GM18517 (cell line): Measurements from ENCODE around the gene MKKS.

Experiments used
- ATAC-seq: cut with Tn5 transposase; IDR thresholded peaks from one replicate; pipeline ENCODE4 v1.9.1; 2021; ENCODE audit warnings: mild to moderate bottlenecking, moderate library complexity; ENCODE audit not compliant: unreplicated experiment

MKKS gene

GRCh38 chr20:10433623-10434466 lies at the start of gene MKKS:
Gene MKKS, minus strand, starts transcription at chr20:10434222. Its CDS starts 20,708 bp downstream, at chr20:10413514.
- peak; percentile 55 for ATAC-seq

- no peak for ATAC-seq
These were observed 49.7 kb upstream of the MKKS start for GRCh38 chr20:10483691-10484090.

GRCh38 chr20:10481676-10482075 lies 47.7 kb upstream of the MKKS start:
- no peak for ATAC-seq

GRCh38 chr20:10478930-10479329 lies 44.9 kb upstream of the MKKS start:
- no peak for ATAC-seq

GRCh38 chr20:10478205-10478604 lies 44.2 kb upstream of the MKKS start:
- peak; percentile 72 for ATAC-seq

- peak; percentile 78 for ATAC-seq
These were observed 42.3 kb upstream of the MKKS start for GRCh38 chr20:10476319-10476724.

DNA sequence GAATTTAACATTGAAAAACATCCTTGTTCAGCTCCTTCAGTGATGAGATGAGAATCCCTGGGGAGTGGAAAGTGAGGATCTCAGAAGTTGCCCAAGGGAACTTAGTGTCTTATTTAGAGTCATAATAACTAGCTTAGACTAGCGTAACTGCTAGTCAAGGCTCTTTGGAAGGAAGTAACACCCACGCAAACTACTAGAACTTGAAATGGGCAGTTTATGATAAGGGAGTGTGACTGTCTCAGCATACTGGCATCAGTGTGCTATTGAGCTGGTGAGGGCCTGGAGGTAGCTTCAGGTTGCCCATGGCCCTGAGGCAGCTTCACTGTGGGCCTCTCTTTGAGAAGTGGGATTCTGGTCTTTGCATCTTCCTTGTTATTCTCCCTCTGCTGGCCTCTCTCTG lies 41.2 kb upstream of the MKKS start:
- ATAC-seq: peak; percentile 48

DNA sequence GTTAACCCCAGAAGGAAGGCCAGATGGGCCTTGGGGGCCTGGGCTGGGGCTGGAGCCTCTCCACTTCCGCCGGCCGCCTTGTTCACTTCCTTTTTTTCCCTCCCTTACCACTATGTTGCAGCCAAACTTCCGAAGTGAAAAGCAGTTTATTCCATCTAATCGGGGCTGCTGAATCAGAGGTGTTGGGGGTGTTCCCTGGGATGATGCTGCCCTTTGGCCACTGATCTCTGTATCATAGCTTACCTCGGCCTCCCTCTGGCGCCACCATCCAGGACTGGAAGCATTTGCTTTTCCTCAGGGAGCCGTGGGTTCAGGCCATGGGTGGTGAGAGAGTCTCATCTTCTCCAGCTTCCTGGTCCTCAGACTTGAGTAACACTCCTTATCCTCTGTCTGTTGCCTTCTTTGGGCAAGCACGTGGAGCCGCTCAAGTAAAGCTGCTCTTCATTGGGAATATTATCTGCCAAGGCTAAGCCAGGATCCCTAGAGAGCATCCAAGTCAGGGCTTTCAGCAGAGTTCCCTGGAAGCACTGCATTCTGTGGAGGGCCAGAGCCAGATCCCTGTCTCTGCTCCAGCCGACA lies 40.7 kb upstream of the MKKS start:
- ATAC-seq: no peak

DNA sequence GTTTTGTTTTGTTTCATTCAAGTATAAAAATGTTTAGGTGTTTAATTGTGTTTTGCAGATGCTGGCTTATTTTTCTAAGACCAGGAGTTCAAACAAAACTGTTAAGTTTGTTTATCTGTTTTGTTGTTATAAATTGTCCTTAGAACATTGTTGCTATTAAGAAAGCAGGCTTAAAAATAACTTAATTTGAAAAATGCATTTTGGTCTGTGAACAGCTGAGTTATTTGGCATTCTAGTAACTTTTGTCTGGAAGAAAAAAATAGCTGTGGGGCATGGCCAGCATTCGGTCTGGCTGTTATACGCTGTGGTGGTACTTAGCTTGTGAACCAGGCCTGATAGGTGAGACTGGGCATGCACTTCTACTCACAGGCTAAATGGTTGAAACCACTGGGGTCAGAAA lies 38.8 kb upstream of the MKKS start:
- no peak for ATAC-seq

DNA sequence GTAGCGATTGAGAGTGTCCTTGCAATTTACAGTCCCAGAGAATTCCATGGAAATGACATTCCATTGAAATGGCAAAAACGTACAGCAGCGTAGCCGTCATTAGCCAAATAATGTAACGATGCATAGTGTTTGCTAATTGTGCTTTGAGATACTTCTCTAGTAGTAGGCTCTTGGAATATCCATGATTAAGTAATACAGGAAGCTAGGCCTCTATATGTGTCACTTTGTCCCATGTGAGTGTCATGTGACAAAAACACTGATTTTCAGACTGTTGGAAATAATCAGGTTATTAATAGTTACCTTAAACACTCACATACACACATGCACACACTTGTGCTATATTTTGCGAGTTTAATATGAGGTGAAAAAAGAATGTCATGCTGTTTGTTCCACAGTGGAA lies 36.3 kb upstream of the MKKS start:
- ATAC-seq: no peak

DNA sequence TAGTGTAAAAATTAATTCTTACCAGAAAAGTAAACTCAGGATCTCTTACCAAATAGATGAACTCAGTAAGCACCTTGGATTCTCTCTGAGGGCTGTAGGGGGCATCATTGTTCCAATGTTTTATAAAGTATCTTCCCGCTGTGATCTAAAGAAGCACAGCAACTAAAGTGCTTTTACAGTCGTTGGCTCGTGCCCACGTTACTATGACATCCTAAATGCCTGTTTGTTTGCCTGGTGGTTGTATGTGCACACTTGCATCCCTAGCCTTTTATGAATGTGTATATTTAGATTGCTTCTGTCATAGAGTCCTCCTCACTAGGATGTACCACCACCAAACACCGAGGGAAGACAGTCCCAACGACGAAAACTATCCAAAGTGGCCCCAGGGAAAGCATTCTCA lies 35.6 kb upstream of the MKKS start:
- ATAC-seq: peak; percentile 58

DNA sequence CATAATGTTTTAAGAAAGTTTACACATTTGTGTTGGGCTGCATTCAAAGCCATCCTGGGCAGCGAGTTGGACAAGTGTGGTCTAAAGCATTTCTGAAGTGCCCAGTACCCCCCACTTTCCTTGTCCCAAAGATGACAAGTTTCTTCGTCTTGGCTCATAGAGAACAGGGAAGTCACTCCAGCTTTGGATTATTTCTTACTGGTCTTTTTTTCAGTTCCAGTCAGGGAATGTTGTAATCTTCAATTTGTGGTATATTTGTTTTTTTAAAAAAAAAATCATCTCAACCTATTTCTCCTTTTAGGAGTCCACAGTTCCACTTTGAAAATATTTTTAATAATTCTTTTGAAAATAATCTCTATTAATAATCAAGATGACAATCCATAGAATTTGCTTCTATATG lies 35.0 kb upstream of the MKKS start:
- no peak for ATAC-seq

DNA sequence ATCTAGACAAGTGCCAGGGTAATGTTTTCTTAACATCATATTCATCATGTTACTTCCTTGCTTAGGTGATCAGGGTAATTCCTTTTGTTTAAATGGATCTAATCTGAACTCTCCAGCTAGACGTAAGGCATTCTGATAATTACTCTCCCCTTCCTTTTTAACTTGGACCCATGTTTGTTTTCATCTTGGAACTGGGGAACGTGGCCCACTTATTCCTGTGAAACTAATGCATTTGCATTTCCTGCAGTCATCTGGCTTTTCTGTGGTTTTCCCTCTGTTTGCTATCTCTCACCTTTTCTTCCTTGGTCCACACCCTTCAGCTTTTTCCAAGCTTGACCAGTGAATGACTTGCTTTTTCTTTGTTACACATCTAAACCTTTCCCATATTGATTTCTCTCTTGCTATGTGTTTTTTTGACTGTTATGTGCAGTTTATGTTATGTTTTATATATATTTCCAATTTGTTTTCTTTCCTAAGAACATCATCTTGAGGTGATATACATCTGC lies 34.4 kb upstream of the MKKS start:
- ATAC-seq: no peak

DNA sequence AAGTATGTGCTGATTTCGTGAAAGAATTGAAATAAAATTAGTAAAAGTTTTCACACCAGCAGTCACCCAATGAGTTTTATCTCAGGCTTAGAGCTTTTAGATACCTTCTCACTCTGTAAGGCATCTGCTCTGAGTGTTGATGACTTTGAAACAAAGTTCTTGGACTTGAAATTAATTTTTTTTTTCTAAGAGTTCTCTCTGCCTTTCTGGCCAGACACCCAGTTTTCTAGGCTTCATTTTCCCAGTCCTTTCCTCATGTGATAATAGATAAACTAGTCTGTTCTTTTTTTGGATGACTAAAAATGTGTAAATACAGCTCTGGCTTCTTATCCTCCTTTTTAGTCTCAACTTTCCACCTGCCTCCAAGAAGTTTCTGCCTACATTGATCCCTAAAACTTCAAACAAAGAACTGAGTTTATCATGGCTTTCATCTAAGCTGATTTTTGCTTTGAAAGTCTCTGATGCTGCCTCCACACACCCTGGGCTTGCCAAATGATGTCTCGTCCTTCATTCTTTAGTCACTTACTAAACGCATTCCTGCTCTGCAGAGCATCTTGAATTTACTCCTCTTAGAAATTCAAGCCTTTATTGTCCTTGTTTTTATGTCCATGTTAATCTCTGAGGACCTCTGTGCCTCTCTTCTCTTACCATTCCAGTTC lies 33.8 kb upstream of the MKKS start:
- no peak for ATAC-seq

GRCh38 chr20:10466855-10467254 lies 32.8 kb upstream of the MKKS start:
- ATAC-seq: no peak

DNA sequence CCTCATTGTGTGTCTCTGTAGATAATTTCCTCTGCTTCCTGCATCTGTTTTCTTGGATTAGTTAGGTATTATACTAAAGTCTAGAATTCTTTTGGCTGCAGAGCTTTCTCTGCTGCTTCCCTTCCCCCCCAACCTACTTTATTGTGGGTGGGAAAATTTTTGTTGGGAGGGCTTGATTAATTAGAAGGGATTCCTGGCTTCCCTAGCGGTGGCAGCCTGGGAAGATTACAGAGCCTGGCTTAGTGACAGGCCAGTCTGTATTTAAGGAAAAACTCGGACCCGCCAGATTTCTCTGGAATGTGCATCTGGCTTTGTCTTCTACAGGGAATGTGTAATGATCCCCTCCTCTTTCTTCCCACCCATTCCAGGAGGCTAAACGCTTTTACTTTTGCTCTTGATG lies 32.3 kb upstream of the MKKS start:
- ATAC-seq: no peak

DNA sequence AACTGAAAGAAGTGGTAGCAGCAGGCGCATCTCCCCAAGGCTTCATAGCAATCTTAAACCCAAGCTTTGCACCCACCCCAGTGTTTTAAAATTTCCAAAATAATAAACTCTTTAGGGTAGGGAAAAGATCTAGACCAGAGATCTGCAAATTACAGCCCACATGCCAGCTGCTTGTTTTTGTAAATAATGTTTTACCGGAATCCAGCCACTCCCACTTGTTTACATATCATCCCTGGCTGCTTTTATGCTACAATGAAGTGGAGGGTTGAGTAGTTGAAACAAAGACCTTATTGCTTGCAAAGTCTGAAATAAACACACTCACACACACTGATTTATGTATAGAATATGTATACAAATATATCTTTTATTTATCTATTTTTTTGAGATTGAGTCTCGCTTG lies 31.1 kb upstream of the MKKS start:
- no peak for ATAC-seq

DNA sequence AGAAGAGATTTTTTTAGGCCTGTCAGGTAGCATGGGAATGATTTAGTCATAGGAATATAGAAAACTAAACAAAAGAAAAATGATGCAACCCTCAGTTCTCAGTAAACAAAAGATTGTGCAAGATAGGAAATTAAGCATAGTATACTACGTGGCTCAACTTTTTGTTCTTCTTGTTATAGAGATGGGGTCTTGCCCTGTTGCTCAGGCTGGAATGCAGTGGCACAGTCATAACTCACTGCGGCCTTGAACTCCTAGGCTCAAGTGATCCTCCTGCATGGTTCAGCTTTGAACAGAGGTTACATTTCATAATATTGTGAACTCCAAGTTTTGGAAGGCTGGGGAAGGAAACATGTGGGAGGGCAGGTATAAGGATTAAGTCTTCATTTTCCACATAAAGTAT lies 29.6 kb upstream of the MKKS start:
- no peak for ATAC-seq

DNA sequence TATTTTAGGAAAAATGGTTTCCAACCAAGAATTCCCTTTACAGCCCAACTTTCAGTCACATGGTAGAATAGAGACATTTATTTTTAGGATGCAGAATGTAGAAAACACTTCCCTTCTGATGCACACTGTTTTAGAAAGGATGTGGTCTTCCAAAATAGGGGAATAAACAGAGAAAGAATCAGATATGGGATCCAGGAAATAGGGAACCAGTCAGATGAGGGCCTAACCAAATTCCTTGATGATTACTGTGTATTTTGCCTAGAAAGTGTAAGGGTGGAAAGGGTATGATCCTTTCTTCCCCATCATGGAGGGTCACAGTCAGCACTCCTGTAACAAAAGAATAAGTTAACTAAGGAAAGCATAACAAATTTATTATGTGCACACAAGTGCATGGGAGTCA lies 28.5 kb upstream of the MKKS start:
- no peak for ATAC-seq

- ATAC-seq: no peak
These were observed 27.5 kb upstream of the MKKS start for GRCh38 chr20:10461495-10461894.

DNA sequence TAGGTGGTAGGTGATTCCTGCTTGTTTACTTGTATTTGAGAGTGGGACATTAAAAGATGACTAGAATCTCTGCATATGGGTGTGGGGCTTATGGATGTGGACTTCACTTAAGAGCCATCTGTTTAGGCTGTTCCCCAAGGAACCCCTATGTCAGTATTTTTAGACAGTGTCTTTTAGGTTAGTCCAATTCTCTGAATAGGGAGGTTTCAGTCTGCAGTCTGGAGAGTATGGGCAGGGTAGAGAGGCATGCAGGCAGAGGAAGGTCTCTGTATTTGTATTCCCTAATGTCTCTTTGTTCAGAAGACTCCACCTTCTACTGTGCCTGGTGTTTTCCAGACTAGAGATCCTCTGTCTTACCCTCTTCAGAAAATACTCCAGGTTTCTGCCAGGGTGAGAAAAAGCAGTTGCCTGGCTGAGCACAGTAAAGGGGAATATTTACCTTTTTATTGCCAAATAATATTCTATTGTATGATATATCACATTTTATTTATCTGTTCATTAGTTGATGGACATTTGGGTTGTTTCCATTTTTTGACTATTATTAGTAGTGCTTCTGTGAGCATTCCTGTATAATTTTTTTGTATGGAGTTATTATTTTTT lies 20.2 kb upstream of the MKKS start:
- peak; percentile 45 for ATAC-seq
